GM12878 (cell line): ENCODE data around the gene GIGYF1. TPM values are rescaled to one million over a fixed set of nuclear protein-coding genes. Genes with fewer than 3 reads are reported as not detected.

Experiments
- ATF7 ChIP-seq: fragments of 450-650 bp; IDR thresholded peaks from 2 replicates; pipeline ENCODE4 v1.6.1; 2016; ENCODE audit warnings: low read depth, mild to moderate bottlenecking
- BCL11A ChIP-seq: IDR thresholded peaks from 2 replicates; pipeline ENCODE4 v1.6.1; 2011; ENCODE audit warnings: low read depth, low read length
- CHD4 ChIP-seq: fragments of 200-600 bp; sonication (generic); IDR thresholded peaks from 2 replicates; pipeline ENCODE4 v1.6.1; 2016; ENCODE audit warnings: mild to moderate bottlenecking
- EP300 ChIP-seq, 2 experiments: fragments of 150-350 bp in 1 of 2; IDR thresholded peaks; 2 replicates each; pipeline ENCODE4 v1.6.1; 2011 to 2012; ENCODE audit warnings: low read depth in 2 of 2, low read length in 2 of 2, borderline replicate concordance in 1 of 2, improper control_type of control experiment in 1 of 2, inconsistent platforms in 1 of 2; ENCODE audit not compliant: control insufficient read depth in 1 of 2
- ETV6 ChIP-seq, 2 experiments: fragments of 450-650 bp in 1 of 2; IDR thresholded peaks in 1 of 2; conservative IDR thresholded peaks in 1 of 2; 2 replicates each; pipeline ENCODE4 v1.6.1; 2014; ENCODE audit warnings: antibody characterized with exemption in 1 of 2, borderline replicate concordance in 1 of 2, low read depth in 1 of 2, mild to moderate bottlenecking in 1 of 2, moderate library complexity in 1 of 2
- KLF5 ChIP-seq: fragments of 450-650 bp; IDR thresholded peaks from 2 replicates; pipeline ENCODE4 v1.6.1; 2014; ENCODE audit warnings: mild to moderate bottlenecking; ENCODE audit not compliant: partially characterized antibody
- LARP7 ChIP-seq: fragments of 450-650 bp; IDR thresholded peaks from 2 replicates; pipeline ENCODE4 v1.6.1; 2017; ENCODE audit warnings: mild to moderate bottlenecking
- MYC ChIP-seq: IDR thresholded peaks from 2 replicates; pipeline ENCODE4 v1.6.1; 2011; ENCODE audit warnings: mild to moderate bottlenecking, low read length, moderate library complexity, inconsistent platforms; ENCODE audit not compliant: insufficient read depth, insufficient replicate concordance, insufficient read length, severe bottlenecking
- RELB ChIP-seq: fragments of 450-650 bp; IDR thresholded peaks from 2 replicates; pipeline ENCODE4 v1.6.1; 2017; ENCODE audit warnings: low read depth, mild to moderate bottlenecking, moderate library complexity
- RUNX3 ChIP-seq: IDR thresholded peaks from 2 replicates; pipeline ENCODE4 v1.6.1; 2012; ENCODE audit warnings: low read length, inconsistent platforms
- SREBF1 ChIP-seq: IDR thresholded peaks from 2 replicates; pipeline ENCODE4 v1.6.1; 2012; ENCODE audit warnings: mild to moderate bottlenecking, low read length
- USF2 ChIP-seq: IDR thresholded peaks from 2 replicates; pipeline ENCODE4 v1.6.1; 2011; ENCODE audit warnings: low read depth, low read length, improper control_type of control experiment, borderline replicate concordance
- polyA plus RNA-seq, 11 experiments: library from polyadenylated mRNA; depleted of rRNA in 4 of 11; unstranded in 6 of 11; stranded (reverse) in 5 of 11; fragments of >200 nt; fragmentation: Nextera tagmentation in 4 of 11; fragmentation: Illumina TruSeq in 1 of 11; extraction: Ambion mirVana in 4 of 11; extraction: Trizol in 1 of 11; gene quantifications; 1 replicate in 1 of 11; 2 replicates in 10 of 11; pipeline versions ENCODE4 v1.2.1 to v1.2.3, GENCODE V29; 2011 to 2016; ENCODE audit warnings: inconsistent platforms in 2 of 11, missing spikeins in 2 of 11, low read depth in 1 of 11
- total RNA-seq, 4 experiments: library from RNA; depleted of rRNA in 3 of 4; stranded (reverse); fragments of >200 nt in 3 of 4; fragmentation: Illumina TruSeq in 1 of 4; extraction: Trizol in 1 of 4; gene quantifications; 2 replicates each; pipeline versions ENCODE4 v1.2.1 to v1.2.3, GENCODE V29; 2013 to 2021
- TF ChIP-seq, protein P1 (sequence below): IDR thresholded peaks from 2 replicates; pipeline ENCODE4 v1.6.1; 2011; ENCODE audit warnings: borderline replicate concordance, low read depth, mild to moderate bottlenecking, moderate library complexity, mixed read lengths, low read length; ENCODE audit not compliant: insufficient read depth; ENCODE audit errors: extremely low read length
- TF ChIP-seq, protein P2 (sequence below): fragments of 450-650 bp; IDR thresholded peaks from 2 replicates; pipeline ENCODE4 v1.6.1; 2017; ENCODE audit warnings: mild to moderate bottlenecking, low read depth, inconsistent platforms; ENCODE audit not compliant: poor library complexity, severe bottlenecking
- TF ChIP-seq, protein P3 (sequence below): fragments of 450-650 bp; IDR thresholded peaks from 2 replicates; pipeline ENCODE4 v1.6.1; 2017; ENCODE audit warnings: mild to moderate bottlenecking, moderate library complexity

Gene GIGYF1
- total and polyA plus RNA-seq, 10 of the 15 experiments (the other 5 are each of a cell fraction or from before 2014, with no cell fraction given), result 0.31 to 47.2 (median 9.9) TPM

DNA sequence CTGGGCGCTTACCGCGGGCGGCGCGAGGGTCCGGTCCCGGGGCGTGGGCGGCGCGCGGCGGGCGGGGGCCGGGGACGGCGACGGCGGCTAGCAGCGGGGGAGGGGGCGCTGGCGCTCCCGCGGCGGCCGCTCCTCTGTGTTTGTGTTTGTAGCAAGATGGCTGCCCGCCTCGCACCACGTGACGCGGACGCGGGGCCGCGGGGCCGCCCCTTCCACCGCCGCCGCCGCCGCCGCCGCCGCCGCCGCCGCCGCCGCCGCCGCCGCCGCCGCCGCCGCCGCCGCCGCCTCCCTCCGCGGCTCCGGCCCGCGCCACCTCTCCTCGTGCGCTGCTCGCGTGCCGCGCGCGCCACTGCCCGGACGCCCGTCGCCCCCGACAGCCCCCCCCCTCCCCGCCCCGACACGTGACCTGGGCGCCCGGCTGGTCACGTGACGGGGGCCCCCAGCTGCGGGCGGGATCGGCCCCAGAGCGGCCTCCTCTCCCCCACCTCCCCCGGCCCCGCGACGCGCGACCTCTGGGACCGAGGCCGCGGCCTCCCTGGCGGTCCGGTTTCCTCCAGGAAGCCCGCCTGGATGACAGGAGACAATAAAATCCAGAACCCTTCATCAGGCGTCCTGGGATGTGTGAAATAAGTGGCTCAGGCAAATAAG is at the start of gene GIGYF1 (continued):
- no peak for TF ChIP-seq ETV6 (conservative IDR thresholded peaks at IDR 0.05 in 1 of 2, IDR thresholded peaks at IDR 0.05 in 1 of 2; ENCODE audit: borderline replicate concordance in 1 of 2, low read depth in 1 of 2)
- TF ChIP-seq RUNX3, result no peak; the same call in 1 of the 2 replicates
- TF ChIP-seq LARP7, result no peak
- no peak for TF ChIP-seq EP300 (IDR thresholded peaks at IDR 0.05; ENCODE audit: borderline replicate concordance in 1 of 2, control insufficient read depth in 1 of 2, low read depth in 2 of 2, low read length in 2 of 2)
- TF ChIP-seq, protein P1, sequence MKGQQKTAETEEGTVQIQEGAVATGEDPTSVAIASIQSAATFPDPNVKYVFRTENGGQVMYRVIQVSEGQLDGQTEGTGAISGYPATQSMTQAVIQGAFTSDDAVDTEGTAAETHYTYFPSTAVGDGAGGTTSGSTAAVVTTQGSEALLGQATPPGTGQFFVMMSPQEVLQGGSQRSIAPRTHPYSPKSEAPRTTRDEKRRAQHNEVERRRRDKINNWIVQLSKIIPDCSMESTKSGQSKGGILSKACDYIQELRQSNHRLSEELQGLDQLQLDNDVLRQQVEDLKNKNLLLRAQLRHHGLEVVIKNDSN, result peak; percentile 87
- no peak for TF ChIP-seq CHD4
- TF ChIP-seq BCL11A, result no peak
- TF ChIP-seq, protein P2, sequence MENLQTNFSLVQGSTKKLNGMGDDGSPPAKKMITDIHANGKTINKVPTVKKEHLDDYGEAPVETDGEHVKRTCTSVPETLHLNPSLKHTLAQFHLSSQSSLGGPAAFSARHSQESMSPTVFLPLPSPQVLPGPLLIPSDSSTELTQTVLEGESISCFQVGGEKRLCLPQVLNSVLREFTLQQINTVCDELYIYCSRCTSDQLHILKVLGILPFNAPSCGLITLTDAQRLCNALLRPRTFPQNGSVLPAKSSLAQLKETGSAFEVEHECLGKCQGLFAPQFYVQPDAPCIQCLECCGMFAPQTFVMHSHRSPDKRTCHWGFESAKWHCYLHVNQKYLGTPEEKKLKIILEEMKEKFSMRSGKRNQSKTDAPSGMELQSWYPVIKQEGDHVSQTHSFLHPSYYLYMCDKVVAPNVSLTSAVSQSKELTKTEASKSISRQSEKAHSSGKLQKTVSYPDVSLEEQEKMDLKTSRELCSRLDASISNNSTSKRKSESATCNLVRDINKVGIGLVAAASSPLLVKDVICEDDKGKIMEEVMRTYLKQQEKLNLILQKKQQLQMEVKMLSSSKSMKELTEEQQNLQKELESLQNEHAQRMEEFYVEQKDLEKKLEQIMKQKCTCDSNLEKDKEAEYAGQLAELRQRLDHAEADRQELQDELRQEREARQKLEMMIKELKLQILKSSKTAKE, result no peak
- no peak for TF ChIP-seq KLF5
- no peak for TF ChIP-seq RELB
- no peak for TF ChIP-seq SREBF1
- TF ChIP-seq MYC, result no peak
- TF ChIP-seq, protein P3, sequence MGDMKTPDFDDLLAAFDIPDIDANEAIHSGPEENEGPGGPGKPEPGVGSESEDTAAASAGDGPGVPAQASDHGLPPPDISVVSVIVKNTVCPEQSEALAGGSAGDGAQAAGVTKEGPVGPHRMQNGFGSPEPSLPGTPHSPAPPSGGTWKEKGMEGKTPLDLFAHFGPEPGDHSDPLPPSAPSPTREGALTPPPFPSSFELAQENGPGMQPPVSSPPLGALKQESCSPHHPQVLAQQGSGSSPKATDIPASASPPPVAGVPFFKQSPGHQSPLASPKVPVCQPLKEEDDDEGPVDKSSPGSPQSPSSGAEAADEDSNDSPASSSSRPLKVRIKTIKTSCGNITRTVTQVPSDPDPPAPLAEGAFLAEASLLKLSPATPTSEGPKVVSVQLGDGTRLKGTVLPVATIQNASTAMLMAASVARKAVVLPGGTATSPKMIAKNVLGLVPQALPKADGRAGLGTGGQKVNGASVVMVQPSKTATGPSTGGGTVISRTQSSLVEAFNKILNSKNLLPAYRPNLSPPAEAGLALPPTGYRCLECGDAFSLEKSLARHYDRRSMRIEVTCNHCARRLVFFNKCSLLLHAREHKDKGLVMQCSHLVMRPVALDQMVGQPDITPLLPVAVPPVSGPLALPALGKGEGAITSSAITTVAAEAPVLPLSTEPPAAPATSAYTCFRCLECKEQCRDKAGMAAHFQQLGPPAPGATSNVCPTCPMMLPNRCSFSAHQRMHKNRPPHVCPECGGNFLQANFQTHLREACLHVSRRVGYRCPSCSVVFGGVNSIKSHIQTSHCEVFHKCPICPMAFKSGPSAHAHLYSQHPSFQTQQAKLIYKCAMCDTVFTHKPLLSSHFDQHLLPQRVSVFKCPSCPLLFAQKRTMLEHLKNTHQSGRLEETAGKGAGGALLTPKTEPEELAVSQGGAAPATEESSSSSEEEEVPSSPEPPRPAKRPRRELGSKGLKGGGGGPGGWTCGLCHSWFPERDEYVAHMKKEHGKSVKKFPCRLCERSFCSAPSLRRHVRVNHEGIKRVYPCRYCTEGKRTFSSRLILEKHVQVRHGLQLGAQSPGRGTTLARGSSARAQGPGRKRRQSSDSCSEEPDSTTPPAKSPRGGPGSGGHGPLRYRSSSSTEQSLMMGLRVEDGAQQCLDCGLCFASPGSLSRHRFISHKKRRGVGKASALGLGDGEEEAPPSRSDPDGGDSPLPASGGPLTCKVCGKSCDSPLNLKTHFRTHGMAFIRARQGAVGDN, result peak; percentile 37; the same call in 1 of the 2 replicates
- TF ChIP-seq ATF7, result no peak
- peak; percentile 59 for TF ChIP-seq USF2
